ENCODE data around the gene HSPG2. TPM values are rescaled to one million over a fixed set of nuclear protein-coding genes. Genes with fewer than 3 reads are reported as not detected.

HSPG2 gene
- polyA plus RNA-seq, 1 donor from 2014 or later = 0.79 TPM

DNA sequence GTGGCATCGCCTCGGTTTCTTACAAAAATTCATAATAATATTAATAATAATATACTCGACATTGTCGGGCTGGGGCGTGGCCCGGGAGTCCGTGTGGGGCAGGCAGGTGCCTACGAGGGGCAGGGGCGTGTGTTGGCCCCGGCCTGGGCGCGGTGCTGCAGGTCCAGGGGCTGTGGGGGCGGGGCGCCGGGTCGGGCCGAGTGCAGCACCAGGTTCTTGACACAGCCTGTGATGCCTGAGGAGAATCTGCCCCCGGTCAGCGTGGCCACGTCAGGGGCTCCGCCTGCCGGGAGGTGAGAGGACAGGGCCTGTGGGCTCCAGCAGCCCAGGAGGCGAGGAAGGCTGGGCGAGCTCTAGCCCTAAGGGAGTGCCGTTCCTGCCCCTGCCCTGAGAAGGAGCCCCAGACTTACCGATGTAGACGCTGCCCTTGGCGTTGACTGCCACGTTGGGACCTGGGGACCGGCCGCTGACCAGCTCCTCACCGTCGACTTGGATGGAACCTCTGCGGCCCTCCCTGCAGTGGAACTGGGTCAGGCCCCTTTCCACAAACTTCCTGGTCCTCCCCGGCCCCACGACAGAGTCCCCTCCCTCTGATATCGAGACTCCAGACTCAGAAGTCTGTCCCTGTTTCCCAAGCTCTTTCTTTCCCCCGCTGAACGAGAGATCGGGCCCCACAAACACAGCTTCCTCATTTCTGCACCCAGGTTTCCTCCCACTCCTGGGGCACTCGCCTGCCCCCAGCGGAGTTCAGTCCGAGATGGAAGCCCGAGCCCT is 113.7 kb downstream of the HSPG2 start:
- H3K9me3 ChIP-seq (ENCODE audit: low read length) = no peaks in the 10 kb centered on the region
- H3K9me2 ChIP-seq (ENCODE audit: insufficient read depth, low read length) = no peaks in the 10 kb centered on the region
- H3K4me2 ChIP-seq (ENCODE audit: low read length) = no peak overlapping the region
- H3K9ac ChIP-seq (ENCODE audit: low read length) = no peak overlapping the region
- H2AFZ ChIP-seq (ENCODE audit: low read depth, low read length) = no peak overlapping the region
- H3K36me3 ChIP-seq (ENCODE audit: insufficient read depth, low read length) = no peaks in the 10 kb centered on the region
- no peaks in the 10 kb centered on the region for H3F3A ChIP-seq (ENCODE audit: insufficient read depth, low read length, poor library complexity, severe bottlenecking)
- TF ChIP-seq REST (IDR thresholded peaks at IDR 0.05; ENCODE audit: borderline replicate concordance) = no peak
- TF ChIP-seq CTCF (IDR thresholded peaks at IDR 0.05; ENCODE audit: poor library complexity, severe bottlenecking) = no peak
- TF ChIP-seq RAD21 (conservative IDR thresholded peaks at IDR 0.05) = no peak
- no peak for TF ChIP-seq EP300 (conservative IDR thresholded peaks at IDR 0.05; ENCODE audit: poor library complexity, severe bottlenecking)
- no peak for TF ChIP-seq MXI1 (conservative IDR thresholded peaks at IDR 0.05; ENCODE audit: poor library complexity, severe bottlenecking)
- no peak for TF ChIP-seq EZH2 (IDR thresholded peaks at IDR 0.05; ENCODE audit: borderline replicate concordance, insufficient read depth, low read length, poor library complexity, severe bottlenecking)
- TF ChIP-seq POLR2AphosphoS5 (IDR thresholded peaks at IDR 0.05) = no peak
- no peak for TF ChIP-seq TAF1 (IDR thresholded peaks at IDR 0.05; ENCODE audit: low read depth)
- TF ChIP-seq SMC3 (conservative IDR thresholded peaks at IDR 0.05; ENCODE audit: poor library complexity) = no peak
- H3K79me2 ChIP-seq (replicated peaks; ENCODE audit: insufficient read depth, low read length) = no peaks in the 10 kb centered on the region
- H4K20me1 ChIP-seq (ENCODE audit: insufficient read depth) = no peaks in the 10 kb centered on the region
- no peak overlapping the region for H3K27ac ChIP-seq (ENCODE audit: low read length)
- no peak overlapping the region for H3K4me3 ChIP-seq (ENCODE audit: low read length)
- no peaks in the 10 kb centered on the region for H3K27me3 ChIP-seq (ENCODE audit: insufficient read depth, low read depth, low read length)

DNA sequence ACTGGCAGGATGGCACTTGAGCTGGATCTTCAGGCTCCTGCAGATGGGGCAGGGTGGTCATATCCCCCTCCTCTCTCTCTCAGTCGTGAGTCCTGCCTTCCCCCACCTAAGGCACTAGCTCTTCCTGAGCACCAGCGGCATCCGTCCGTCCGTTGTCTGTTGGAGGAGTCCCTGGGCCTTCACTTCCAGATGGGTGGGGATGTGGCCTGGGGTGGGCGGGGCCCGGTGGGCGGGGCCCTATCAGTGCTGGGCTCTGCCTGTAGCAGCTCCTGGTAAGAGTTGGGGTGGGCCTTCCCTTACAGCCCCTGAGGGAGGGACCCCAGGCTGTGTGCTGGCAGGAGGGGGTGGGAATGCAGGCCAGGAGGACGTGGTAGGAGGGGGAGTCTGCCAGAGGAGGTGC is 114.8 kb downstream of the HSPG2 start:
- no peaks in the 10 kb centered on the region for H3K36me3 ChIP-seq (ENCODE audit: insufficient read depth, low read length)
- no peak overlapping the region for H3K4me3 ChIP-seq (ENCODE audit: low read length)

More for the DNA sequence above, 114.8 kb downstream of the HSPG2 start:
- TF ChIP-seq EZH2 (IDR thresholded peaks at IDR 0.05; ENCODE audit: borderline replicate concordance, insufficient read depth, low read length, poor library complexity, severe bottlenecking) (no peak), TAF1 (IDR thresholded peaks at IDR 0.05; ENCODE audit: low read depth) (no peak), CTCF (IDR thresholded peaks at IDR 0.05; ENCODE audit: poor library complexity, severe bottlenecking) (no peak), MXI1 (conservative IDR thresholded peaks at IDR 0.05; ENCODE audit: poor library complexity, severe bottlenecking) (no peak), REST (IDR thresholded peaks at IDR 0.05; ENCODE audit: borderline replicate concordance) (no peak), POLR2AphosphoS5 (IDR thresholded peaks at IDR 0.05) (no peak), RAD21 (conservative IDR thresholded peaks at IDR 0.05) (no peak), EP300 (conservative IDR thresholded peaks at IDR 0.05; ENCODE audit: poor library complexity, severe bottlenecking) (no peak), SMC3 (conservative IDR thresholded peaks at IDR 0.05; ENCODE audit: poor library complexity) (no peak)
- Histone ChIP-seq H3K9me3 (ENCODE audit: low read length) (no peaks in the 10 kb centered on the region), H3K79me2 (replicated peaks; ENCODE audit: insufficient read depth, low read length) (no peaks in the 10 kb centered on the region), H3K9ac (ENCODE audit: low read length) (no peak overlapping the region), H3F3A (ENCODE audit: insufficient read depth, low read length, poor library complexity, severe bottlenecking) (no peaks in the 10 kb centered on the region), H3K9me2 (ENCODE audit: insufficient read depth, low read length) (no peaks in the 10 kb centered on the region), H2AFZ (ENCODE audit: low read depth, low read length) (no peak overlapping the region), H4K20me1 (ENCODE audit: insufficient read depth) (no peaks in the 10 kb centered on the region), H3K4me2 (ENCODE audit: low read length) (no peak overlapping the region), H3K27ac (ENCODE audit: low read length) (no peak overlapping the region), H3K27me3 (ENCODE audit: insufficient read depth, low read depth, low read length) (no peaks in the 10 kb centered on the region)

Data from neural cell (in vitro differentiated cells).